LoVo (cell line): ENCODE measurements around the gene CPN1.

ENCODE experiments used
- DNase-seq: peaks from one replicate; pipeline ENCODE4 v3.0.0-alpha.2; 2016; ENCODE audit warnings: low spot score

Gene CPN1

DNA sequence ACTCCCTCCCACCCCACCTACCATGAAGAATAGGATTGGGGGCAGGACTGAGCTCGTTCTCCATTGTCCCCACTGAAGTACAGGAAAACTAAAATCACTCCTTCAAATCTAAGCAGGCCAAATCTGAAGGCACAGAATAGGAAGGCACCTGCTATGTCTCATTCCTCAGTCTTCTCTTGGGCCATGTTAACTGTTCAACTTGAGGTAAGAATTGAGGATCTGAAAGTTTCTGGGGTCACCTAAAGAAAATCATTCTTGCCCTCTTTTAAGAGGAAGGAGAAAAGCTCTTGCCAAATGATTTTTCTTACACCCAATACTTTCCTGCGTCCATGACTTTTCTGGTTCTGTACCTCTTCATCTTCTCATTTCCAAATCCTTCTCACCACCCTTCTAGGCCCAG is 4.9 kb downstream of the CPN1 start:
- no peak for DNase-seq

DNA sequence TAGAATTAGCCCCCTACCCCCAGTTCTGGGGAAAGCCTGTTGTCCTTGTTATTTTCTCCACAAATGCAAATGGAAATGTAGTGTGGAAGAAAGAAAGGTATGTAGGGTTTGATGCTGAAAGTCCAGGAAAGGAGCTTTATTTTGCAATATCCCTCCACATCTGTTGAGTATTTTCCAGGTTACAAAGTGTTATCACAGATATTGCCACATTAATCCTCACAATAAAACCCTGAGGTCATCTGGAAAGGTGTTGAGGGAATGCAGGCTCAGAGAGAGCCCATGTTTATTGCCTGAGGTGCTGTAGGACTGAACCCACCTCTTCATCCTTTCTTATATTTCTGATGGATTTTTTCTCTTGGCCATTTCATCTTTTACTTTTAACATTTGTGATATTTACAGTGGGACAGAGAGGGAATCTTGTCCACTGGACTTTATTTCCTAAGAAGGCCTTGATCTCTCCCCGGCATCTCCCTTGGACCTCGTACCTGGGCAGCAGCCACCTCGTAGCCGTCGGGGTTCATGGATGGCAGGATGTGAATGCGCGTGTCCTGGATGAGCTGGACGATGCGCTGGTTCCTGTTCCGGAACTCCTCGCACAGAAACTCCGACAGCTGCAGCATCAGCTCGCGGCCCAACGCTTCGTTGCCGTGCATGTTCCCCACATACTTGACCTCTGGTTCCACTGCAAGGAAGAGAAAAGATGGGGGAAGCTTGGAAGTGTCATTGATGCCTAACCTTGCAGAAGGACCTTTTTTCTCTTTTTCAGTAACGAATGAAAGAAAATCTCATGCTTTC is 6.0 kb downstream of the CPN1 start:
- DNase-seq: no peak

GRCh38 chr10:100072514-100072913 is 9.2 kb downstream of the CPN1 start:
- no peak for DNase-seq

DNA sequence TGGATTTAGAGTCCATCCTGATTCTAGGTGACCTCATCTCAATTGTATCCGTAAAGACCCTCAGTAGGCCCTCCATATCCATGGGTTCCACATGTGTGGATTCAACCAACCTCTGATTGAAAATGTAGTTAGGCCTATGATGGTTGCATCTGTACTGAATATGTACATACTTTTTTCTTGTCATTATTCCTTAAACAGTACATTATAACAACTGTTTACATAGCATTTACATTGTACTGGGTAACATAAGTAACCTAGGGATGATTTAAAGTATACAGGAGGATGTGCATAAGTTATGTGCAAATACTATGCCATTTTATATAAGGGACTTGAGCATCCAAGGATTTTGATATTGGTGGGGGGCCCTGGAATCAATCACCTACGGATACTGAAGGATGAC is 10.1 kb downstream of the CPN1 start:
- no peak for DNase-seq

DNA sequence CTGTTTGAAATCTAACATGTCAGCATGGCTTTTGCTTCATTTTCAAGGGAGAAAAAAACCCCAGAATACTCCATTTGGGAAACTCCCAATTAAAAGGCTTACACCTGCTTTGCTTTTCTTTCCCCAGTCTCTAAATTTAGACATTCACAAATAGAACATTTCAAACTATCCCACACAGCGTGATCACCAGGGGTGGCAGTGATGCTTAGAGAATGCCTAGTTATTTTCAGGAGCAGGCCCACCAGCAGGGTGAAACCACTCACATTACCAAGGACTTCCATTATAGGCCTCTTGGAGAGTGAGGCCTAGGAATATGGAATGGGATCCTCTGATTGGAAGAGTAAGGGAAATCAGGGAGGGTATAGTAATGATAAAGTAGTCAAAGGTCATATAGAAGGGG is 14.2 kb downstream of the CPN1 start:
- no peak for DNase-seq

DNA sequence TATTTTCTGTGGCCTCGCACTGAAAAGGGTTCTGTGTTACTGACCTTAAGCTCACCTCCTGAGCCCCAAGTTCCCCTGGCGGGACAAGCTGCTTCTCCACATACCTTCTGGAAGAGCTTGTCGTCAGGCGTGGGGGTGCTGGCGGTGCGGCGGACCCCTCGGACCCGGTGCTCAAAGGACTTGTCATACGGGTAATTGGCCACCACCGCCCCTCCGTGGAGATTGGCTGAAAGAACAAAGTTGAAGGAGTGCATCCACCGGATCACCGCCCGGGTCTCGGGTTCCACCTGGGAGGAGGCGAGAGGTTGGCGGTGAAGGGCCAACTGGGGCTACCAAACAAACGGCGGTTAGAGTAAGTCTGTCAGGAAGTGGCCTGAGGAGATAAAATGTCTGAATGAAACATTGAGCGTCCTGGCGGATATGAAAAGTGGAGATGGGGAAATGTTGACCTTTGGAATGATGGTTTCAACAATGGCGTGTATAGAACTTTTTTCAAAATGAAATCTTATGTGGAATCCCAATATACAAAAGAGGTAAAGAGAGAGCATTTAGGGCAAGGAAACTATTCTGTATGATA is 16.5 kb downstream of the CPN1 start:
- DNase-seq: no peak

DNA sequence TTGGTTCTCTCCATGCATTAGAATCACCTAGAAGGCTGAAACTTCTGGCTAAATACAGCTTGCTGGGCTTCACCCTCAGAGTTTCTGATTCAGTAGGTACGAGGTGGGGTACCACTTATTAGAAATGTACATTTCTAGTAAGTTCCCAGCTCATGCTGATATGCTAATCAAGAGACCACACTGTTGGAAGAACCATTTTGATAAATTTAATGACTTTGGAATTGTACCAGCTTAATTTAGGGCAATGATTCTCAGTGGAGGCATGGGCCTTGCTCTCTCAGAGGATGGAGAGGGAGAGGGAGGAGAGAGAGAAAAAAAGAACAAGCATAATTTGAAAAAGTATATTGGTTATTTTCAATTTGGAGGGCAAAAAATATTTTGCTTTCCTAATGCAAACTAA is 20.3 kb downstream of the CPN1 start:
- DNase-seq: no peak

DNA sequence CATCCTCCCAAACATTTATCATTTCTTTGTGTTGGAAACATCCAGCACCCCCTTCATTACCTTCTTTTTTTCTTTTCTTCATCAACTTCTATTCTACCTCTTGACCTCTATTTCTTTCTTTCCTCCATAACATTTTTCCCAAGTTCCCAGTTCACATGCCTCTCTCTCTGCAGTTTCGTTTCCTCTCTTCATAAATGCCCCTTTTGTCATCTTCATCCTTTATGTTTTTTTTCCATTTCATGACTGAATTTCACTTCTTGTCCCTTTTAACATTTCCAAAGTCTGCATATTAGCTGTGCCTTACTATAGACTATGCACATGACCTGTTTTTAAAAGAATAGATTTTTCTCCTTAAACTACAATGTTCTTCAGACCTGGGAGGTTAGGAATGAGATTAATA is 23.7 kb downstream of the CPN1 start:
- no peak for DNase-seq

GRCh38 chr10:100053686-100054460 is 27.8 kb downstream of the CPN1 start:
- DNase-seq: no peak

- peak; percentile 85 for DNase-seq
Measured at GRCh38 chr10:100046021-100046486, 35.6 kb downstream of the CPN1 start.

DNA sequence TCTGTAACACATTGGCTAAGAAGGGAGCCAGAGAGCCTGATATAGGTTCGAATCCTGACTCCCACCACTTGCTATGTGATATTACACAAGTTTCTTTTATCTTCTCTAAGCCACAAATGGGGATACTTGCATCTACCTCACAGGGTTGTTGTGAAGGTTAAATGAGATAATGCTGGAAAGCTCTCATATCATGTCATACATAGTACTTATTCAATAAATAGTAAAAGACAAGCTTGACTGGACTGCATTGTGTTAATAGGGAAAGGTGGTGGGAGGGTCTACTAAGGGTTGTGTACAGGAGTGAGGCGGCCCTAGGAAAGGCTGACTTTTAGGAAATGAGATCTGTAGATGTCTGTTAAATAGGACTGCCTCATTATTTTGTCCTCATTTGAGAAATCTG is 36.1 kb downstream of the CPN1 start:
- no peak for DNase-seq

GRCh38 chr10:100043796-100044195 is 37.9 kb downstream of the CPN1 start:
- peak; percentile 48 for DNase-seq

DNA sequence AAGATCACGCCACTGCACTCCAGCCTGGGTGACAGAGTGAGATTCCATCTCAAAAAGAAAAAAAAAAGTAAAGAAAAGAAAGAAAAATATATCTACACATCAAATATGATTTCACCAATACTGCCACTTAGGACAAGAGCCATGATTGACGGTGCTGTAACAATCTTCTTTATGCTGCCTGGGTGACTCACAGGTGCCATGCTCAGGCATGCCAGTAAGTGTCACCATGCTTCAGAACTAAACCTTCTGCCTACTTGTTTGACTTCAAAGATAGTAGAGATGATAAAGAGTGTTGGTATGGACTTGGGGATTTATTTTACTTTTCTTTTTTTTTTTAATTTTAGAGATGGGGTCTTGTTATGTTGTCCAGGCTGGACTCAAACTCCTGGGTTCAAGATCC is 38.3 kb downstream of the CPN1 start:
- peak; percentile 68 for DNase-seq

DNA sequence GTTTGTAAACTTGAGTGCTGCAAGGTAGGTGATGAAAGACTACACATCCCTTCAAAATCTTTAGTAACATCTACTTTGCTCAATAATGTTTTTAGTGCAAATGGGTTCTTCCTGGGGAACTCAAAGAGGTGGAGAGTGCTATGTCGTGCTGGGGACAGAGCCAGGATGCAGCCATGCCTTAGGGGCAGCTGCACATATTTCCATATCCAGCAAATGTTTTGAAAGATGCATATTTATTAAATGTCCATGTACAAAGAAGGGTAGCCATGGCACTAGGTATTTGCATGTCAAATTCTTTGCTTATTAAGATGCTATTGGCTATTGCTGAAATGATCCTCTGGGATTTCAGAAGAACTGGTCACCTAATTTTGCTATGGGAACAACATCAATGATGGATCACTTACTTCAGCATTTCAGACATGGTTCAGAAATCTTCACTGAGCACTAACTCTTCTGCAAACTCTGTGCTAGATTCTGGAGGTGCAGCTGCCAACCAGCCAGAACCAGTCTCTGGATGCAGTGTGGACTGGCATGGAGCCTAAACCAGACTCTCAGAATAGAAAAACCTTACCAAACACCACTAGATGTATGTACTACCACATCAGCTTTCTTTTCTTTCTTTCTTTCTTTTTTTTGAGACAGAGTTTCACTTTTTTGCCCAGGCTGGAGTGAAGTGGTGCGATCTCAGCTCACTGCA is 40.2 kb downstream of the CPN1 start:
- no peak for DNase-seq

- DNase-seq: peak; percentile 45
Measured at GRCh38 chr10:100038561-100039071, 43.1 kb downstream of the CPN1 start.

DNA sequence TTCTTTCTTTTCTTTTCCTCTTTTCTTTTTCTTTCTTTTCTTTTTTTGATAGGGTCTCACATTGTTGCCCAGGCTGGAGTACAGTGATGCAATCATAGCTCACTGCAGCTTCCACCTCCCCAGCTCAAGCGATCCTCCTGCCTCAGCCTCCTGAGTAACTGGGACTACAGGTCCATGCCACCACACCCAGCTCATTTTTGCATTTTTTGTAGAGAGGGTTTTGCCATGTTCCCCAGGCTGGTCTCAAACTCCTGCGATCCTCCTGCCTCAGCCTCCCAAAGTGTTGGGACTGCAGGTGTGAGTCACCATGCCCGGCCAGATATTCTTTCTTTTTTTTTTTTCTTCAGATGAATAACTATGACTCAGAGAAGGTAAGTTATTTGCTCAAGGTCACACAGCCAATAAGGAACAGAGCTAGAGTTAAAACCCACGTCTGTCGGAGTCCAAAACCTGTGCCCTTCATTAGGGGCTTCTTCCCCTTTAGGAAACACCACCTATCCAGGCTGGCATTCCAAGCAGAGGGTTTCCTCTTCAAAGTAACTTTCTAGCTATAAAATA is 43.8 kb downstream of the CPN1 start:
- DNase-seq: peak; percentile 41

DNA sequence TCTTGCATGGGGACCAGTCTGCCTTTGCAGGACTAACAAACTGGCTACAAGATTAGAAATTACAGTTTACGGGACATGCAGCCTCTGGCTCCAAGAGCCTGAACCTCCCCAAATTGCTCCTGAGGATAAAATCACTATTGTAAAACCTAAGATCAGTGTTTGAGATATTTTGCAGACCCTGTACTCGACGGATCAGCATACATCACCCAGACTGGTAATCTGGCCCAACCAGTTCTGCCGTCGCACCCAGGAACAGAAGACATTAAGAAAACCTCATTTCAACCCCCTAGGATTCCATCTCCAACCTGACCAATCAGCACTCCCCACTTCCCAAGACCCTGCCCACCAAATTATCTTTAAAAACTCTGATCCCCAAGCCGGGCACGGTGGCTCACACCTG is 44.8 kb downstream of the CPN1 start:
- DNase-seq: no peak

- DNase-seq: no peak
Measured at GRCh38 chr10:100033766-100034418, 47.8 kb downstream of the CPN1 start.

DNA sequence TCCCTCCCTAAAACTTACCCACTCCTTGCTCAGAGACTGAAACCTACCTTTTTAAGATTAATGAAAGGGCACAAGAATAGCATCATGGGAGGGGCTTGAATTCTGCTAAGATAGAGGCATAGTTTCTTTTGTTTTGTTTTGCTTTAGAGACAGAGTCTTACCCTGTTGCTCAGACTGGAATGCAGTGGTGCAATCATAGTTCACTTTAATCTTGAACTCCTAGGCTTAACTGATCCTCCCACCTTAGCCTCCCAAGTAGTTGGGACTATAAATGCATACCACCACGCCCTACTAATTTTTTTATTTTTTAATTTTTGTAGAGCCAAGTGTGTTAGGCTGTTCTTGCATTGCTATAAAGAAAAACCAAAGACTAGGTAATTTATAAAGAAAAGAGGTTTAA is 54.3 kb downstream of the CPN1 start:
- no peak for DNase-seq

DNA sequence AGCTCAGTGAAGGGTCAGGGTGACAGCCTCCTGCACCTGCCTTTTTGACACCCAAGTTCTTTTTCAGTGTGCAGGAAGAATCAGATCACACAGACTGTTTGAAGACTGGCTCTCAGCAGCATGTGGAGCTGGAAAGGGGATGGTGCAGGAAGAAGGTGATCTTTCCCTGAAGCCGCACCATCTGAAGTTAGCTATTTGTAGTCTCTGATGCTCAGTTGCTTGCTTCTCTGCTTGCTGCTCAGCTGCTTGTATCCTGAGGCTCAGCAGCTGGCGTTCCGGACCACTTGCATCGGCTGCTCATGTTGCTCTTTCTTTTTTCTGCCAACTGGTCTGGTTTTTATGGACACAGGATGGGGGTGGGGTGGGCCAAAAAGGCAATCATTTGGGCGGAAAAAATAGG is 56.1 kb downstream of the CPN1 start:
- no peak for DNase-seq

DNA sequence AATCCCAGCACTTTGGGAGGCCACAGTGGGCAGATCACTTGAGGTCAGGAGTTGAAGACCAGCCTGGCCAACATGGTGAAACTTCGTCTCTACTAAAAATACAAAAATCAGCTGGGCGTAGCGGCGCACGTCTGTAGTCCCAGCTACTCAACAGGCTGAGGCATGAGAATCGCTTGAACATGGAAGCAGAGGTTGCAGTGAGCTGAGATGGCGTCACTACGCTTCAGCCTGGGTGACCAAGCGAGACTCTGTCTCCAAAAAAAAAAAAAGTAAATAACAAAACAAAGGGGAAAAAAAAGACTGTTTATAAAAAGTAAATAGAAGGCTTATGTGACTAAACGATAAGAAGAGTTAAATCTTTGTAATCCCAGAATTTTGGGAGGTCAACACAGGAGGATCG is 56.9 kb downstream of the CPN1 start:
- DNase-seq: no peak
